NT2/D1 (cell line): Measurements from ENCODE around the gene HIPK4.

Experiments used
- SUZ12 ChIP-seq: IDR thresholded peaks from 2 replicates; pipeline ENCODE4 v1.6.1; 2011; ENCODE audit not compliant: insufficient read length, insufficient read depth; ENCODE audit errors: extremely low read depth
- YY1 ChIP-seq: IDR thresholded peaks from 2 replicates; pipeline ENCODE4 v1.6.1; 2011; ENCODE audit not compliant: insufficient read length, insufficient read depth

DNA sequence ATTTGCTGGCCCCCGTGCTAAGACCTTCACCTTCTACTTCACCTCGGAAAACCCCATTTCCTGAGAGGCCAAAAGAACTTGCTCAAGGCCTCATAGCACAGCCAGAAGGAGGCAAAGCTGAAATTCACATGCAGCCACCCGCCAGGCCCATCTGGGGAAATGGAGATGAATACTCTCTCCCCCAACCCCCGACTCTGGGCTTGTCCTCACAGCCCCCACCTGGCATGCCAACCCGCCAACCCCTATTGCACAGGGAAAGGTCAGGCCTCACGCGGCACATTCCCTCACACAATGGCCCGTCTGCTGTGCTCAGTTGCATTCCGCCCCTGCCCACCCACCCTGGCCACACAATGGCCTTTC lies 20.0 kb upstream of the HIPK4 start:
- TF ChIP-seq YY1 (no peak), SUZ12 (no peak)
